ENCODE data around the gene NEB. TPM values are rescaled to one million over a fixed set of nuclear protein-coding genes. Genes with fewer than 3 reads are reported as not detected.

Gene NEB
- 0.11 to 0.50 TPM (median 0.24 TPM) in 5 replicates for total RNA-seq (2022; extraction: Qiagen RNA extraction; ENCODE audit: low read depth)

GRCh38 chr2:151733771-151734672 is at the start of gene NEB:
TSS of gene NEB (minus strand) at chr2:151734476. CDS start at chr2:151733156, 1,320 bp downstream.

Other genes starting within 250 kb of the NEB start
- 16.7 to 27.1 TPM (median 23.3 TPM) in 5 replicates for gene ARL5A, start 93.9 kb upstream of the NEB start, total RNA-seq (2022; extraction: Qiagen RNA extraction; ENCODE audit: low read depth)